Measurements from ENCODE around the gene IQSEC1. TPM values are rescaled to one million over a fixed set of nuclear protein-coding genes. Genes with fewer than 3 reads are reported as not detected.

The IQSEC1 gene
- total and polyA plus RNA-seq, 9 of the 15 experiments (the other 6 are each of a cell fraction or from before 2014, with no cell fraction given): 0.56 to 39.0 (median 6.8) TPM

DNA sequence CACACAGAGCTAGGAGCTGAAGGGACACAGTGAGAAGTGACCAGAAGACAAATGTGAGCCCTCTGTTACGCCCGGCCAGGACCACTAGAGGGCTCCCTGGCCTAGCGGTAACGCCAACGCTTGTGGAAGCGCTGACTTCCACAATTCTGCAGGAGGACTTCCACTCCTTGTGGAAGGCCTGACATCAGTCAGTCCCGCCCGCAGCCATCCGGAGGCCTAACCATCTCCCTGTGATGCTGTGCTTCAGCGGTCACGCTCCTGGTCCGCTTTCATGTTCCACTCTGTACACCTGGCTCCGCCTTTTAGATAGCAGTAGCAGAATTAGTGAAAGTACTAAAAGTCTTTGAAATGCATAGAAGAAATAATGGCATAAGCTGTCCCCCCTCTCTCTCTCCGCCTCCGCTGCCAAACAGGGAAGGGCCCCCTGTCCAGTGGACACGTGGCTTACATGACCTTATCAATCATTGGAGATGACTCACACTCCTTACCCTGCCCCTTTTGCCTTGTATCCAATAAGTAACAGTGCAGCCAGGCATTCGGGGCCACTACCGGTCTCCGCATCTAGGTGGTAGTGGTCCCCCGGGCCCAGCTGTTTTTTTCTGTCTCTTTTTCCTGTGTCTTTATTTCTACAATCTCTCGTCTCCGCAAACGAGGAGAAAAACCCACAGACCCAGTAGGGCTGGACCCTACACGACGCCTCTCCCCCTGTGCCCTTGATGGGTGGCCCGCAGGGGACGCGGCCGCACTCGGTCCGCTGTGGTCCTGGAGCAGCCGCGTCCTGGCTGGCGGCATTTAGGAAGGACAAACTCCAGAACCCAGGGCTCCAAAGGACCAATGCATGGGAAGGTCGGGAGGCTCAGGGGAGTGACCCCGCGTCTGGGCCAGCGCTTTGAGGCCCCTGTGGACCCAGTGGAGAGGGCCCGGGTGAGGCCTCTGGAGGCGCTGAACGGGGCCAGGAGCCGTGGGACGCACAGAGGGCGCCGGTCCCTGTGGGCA, 204.9 kb downstream of the IQSEC1 start (continued):
- TF ChIP-seq, protein P1, sequence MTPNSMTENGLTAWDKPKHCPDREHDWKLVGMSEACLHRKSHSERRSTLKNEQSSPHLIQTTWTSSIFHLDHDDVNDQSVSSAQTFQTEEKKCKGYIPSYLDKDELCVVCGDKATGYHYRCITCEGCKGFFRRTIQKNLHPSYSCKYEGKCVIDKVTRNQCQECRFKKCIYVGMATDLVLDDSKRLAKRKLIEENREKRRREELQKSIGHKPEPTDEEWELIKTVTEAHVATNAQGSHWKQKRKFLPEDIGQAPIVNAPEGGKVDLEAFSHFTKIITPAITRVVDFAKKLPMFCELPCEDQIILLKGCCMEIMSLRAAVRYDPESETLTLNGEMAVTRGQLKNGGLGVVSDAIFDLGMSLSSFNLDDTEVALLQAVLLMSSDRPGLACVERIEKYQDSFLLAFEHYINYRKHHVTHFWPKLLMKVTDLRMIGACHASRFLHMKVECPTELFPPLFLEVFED (CRISPR knock-in tag; conservative IDR thresholded peaks at IDR 0.05): 0 out of 2 replicates have a peak, but pooled peaks have one; percentile 29
- no peak for TF ChIP-seq RFX5 (IDR thresholded peaks at IDR 0.05; ENCODE audit: low read depth, low read length)
- TF ChIP-seq, protein P2, sequence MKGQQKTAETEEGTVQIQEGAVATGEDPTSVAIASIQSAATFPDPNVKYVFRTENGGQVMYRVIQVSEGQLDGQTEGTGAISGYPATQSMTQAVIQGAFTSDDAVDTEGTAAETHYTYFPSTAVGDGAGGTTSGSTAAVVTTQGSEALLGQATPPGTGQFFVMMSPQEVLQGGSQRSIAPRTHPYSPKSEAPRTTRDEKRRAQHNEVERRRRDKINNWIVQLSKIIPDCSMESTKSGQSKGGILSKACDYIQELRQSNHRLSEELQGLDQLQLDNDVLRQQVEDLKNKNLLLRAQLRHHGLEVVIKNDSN (CRISPR knock-in tag; IDR thresholded peaks at IDR 0.05): peak; percentile 96
- TF ChIP-seq FIP1L1 (IDR thresholded peaks at IDR 0.05; ENCODE audit: low read depth, low read length, poor library complexity, severe bottlenecking): no peak
- TF ChIP-seq NONO (IDR thresholded peaks at IDR 0.05; ENCODE audit: low read depth in 2 of 2, low read length in 1 of 2): peak in 1 of 2 experiments; percentile 79; a peak in 1 of 4 replicates
- peak; percentile 77 for TF ChIP-seq ZNF583 (CRISPR knock-in tag; IDR thresholded peaks at IDR 0.05)
- TF ChIP-seq, protein P3, sequence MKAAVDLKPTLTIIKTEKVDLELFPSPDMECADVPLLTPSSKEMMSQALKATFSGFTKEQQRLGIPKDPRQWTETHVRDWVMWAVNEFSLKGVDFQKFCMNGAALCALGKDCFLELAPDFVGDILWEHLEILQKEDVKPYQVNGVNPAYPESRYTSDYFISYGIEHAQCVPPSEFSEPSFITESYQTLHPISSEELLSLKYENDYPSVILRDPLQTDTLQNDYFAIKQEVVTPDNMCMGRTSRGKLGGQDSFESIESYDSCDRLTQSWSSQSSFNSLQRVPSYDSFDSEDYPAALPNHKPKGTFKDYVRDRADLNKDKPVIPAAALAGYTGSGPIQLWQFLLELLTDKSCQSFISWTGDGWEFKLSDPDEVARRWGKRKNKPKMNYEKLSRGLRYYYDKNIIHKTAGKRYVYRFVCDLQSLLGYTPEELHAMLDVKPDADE (conservative IDR thresholded peaks at IDR 0.05; ENCODE audit: control insufficient read depth, low read depth, low read length): 0 out of 2 replicates have a peak, but pooled peaks have one; percentile 17
- no peak for TF ChIP-seq RBM25 (IDR thresholded peaks at IDR 0.05; ENCODE audit: low read depth, low read length, severe bottlenecking)
- no peak for TF ChIP-seq PRMT5 (CRISPR knock-in tag; IDR thresholded peaks at IDR 0.05)
- peak; percentile 85 for TF ChIP-seq RAD51 (IDR thresholded peaks at IDR 0.05; ENCODE audit: borderline replicate concordance, low read depth)
- TF ChIP-seq ZNF41 (CRISPR knock-in tag; conservative IDR thresholded peaks at IDR 0.05): no peak
- TF ChIP-seq ZNF79 (CRISPR knock-in tag; IDR thresholded peaks at IDR 0.05; ENCODE audit: low read depth): no peak
- peak; percentile 92 for TF ChIP-seq ATF7 (IDR thresholded peaks at IDR 0.05)
- TF ChIP-seq ZNF445 (CRISPR knock-in tag; IDR thresholded peaks at IDR 0.05; ENCODE audit: low read depth): no peak
- TF ChIP-seq ZNF431 (CRISPR knock-in tag; IDR thresholded peaks at IDR 0.05): 0 out of 2 replicates have a peak, but pooled peaks have one; percentile 27
- peak; percentile 62 for TF ChIP-seq ZNF384 (IDR thresholded peaks at IDR 0.05; ENCODE audit: low read depth, low read length)
- TF ChIP-seq ZNF23 (CRISPR knock-in tag; IDR thresholded peaks at IDR 0.05): 0 out of 2 replicates have a peak, but pooled peaks have one; percentile 17
- TF ChIP-seq, protein P4, sequence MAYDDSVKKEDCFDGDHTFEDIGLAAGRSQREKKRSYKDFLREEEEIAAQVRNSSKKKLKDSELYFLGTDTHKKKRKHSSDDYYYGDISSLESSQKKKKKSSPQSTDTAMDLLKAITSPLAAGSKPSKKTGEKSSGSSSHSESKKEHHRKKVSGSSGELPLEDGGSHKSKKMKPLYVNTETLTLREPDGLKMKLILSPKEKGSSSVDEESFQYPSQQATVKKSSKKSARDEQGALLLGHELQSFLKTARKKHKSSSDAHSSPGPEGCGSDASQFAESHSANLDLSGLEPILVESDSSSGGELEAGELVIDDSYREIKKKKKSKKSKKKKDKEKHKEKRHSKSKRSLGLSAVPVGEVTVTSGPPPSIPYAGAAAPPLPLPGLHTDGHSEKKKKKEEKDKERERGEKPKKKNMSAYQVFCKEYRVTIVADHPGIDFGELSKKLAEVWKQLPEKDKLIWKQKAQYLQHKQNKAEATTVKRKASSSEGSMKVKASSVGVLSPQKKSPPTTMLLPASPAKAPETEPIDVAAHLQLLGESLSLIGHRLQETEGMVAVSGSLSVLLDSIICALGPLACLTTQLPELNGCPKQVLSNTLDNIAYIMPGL (CRISPR knock-in tag; IDR thresholded peaks at IDR 0.05): peak; percentile 75; the same call in 1 of the 2 replicates
